GM19455 (cell line): ENCODE results near the gene IGFBP3.

Experiments
- ATAC-seq: cut with Tn5 transposase; IDR thresholded peaks from one replicate; pipeline ENCODE4 v1.9.1; 2021; ENCODE audit not compliant: unreplicated experiment

Gene IGFBP3

GRCh38 chr7:45893374-45893995, 27.6 kb downstream of the IGFBP3 start:
- no peak for ATAC-seq

- no peak for ATAC-seq
These were observed 28.6 kb downstream of the IGFBP3 start for GRCh38 chr7:45892407-45893035.

- no peak for ATAC-seq
These were observed 29.3 kb downstream of the IGFBP3 start for GRCh38 chr7:45891462-45892402.

- ATAC-seq, result no peak
These were observed 30.1 kb downstream of the IGFBP3 start for GRCh38 chr7:45890902-45891461.

- ATAC-seq, result no peak
These were observed 30.8 kb downstream of the IGFBP3 start for GRCh38 chr7:45890125-45890901.

- ATAC-seq, result no peak
These were observed 31.6 kb downstream of the IGFBP3 start for GRCh38 chr7:45889367-45890067.

- no peak for ATAC-seq
These were observed 32.1 kb downstream of the IGFBP3 start for GRCh38 chr7:45888993-45889366.

- no peak for ATAC-seq
These were observed 32.7 kb downstream of the IGFBP3 start, which contains the start of gene IGFBP1 for GRCh38 chr7:45888185-45888992. Gene IGFBP1, plus strand, starts transcription at chr7:45888488. Its CDS starts 165 bp downstream, at chr7:45888653.

GRCh38 chr7:45886931-45887667, 34.0 kb downstream of the IGFBP3 start:
- ATAC-seq, result no peak

GRCh38 chr7:45885264-45885882, 35.7 kb downstream of the IGFBP3 start:
- ATAC-seq, result no peak

GRCh38 chr7:45884136-45884535, 36.9 kb downstream of the IGFBP3 start:
- no peak for ATAC-seq

- no peak for ATAC-seq
These were observed 38.6 kb downstream of the IGFBP3 start for GRCh38 chr7:45882465-45882810.

GRCh38 chr7:45881759-45882464, 39.2 kb downstream of the IGFBP3 start:
- ATAC-seq, result no peak

- no peak for ATAC-seq
These were observed 39.8 kb downstream of the IGFBP3 start for GRCh38 chr7:45881280-45881758.

GRCh38 chr7:45880433-45880860, 40.6 kb downstream of the IGFBP3 start:
- no peak for ATAC-seq

GRCh38 chr7:45878457-45879144, 42.5 kb downstream of the IGFBP3 start:
- no peak for ATAC-seq

- no peak for ATAC-seq
These were observed 44.6 kb downstream of the IGFBP3 start for GRCh38 chr7:45876519-45876918.
